GM19193 (cell line): ENCODE results near the gene SEC61B.

Experiments used
- POLR2A ChIP-seq: IDR thresholded peaks from 4 replicates; pipeline ENCODE4 v1.6.1; 2011; ENCODE audit not compliant: insufficient read depth, insufficient read length; ENCODE audit errors: extremely low read depth

Gene SEC61B

DNA sequence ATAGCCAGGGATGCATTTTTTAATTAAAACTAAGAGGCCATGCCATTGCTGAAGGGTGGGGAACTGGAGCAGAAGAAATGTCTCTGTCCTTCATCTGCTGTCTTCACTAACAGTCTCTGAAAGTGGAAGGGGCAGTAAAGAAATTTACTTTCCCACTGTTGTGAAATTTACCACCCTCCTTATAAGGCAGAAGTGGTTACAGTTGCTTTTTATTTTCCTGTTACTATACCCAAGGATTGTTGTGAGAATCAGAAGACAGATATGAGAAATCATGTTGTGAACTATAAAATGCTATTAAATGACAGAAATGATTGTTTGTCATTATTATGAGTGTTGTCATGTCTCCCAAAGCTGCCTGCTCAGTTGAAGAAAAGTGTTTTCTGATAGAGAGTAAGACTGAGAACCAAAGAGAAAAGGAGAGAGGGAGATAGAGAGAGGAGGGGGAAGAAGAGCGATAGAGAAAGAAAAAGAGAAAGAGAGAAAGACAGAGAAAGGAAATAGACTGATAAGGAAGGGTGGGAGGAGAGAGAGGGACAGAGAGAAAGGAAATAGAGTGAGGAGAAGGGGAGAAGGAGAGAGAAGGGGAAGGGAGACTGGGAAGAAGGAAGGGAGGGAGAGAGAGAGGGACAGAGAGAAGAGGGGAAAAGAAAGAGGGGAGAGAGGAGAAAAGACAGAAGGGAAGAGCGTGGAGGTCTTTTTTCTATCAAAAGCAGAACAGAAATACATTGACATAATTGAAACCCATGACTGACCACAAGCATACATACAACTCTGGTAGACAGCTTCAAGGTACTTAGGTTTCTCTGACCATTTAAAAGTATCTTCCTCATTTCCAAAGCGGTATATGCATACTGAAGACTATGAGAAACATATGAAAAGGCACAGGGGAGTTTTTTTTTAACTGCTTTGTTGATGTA lies 22.5 kb downstream of the SEC61B start:
- no peak for TF ChIP-seq POLR2A

DNA sequence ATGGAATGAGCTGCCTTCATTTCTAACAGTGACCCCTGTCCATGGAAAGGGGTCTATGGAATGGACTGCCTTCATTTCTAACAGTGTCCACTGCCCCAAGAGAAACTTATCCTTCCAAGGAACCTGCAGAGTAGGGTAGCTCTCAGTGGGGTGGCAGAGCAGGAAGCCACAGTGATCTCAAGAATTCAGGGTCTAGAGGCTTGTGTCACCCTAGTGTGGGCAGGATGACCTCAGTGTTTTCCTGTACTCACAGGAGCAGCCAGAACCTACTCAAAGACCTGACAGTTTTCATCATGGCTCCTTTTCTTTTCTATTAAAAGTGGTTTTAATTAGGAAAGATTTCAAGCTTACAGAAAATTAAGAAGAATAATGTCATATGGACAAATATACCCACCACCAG lies 27.5 kb downstream of the SEC61B start:
- no peak for TF ChIP-seq POLR2A

DNA sequence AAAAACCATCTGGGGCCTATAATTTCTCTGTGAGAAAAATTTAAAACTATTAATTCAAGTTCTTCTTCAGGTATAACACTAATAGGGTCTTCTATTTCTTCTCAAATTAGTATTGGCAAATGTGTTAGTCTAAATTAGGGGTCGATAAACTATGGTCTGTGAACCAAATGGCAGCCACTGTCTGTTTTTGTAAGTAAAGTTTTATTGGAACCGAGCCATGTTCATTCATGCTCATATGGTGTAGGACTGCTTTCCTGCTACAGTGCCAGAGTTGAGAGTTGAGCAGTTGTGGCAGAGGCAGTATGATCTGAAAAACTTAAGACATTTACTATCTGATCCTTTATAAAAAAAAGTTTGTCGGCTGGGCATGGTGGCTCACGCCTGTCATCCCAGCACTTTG lies 29.1 kb downstream of the SEC61B start:
- TF ChIP-seq POLR2A = no peak

DNA sequence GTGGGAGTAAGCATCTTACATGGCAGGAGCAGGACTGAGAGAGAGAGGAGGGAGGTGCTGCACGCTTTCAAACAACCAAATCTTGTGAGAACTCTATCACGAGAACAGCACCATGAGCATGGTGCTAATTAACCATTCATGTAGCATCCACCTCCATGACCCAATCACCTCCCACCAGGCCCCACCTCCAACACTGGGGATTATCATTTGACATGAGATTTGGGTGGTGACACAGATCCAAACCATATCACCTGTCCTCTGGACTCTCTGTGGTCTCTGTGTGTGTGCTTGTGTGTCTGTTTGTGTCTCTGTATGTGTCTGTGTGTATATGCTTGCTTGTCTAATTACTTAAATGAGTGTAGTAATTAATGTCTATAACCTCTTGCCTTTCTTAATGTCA lies 31.1 kb downstream of the SEC61B start:
- TF ChIP-seq POLR2A = no peak

DNA sequence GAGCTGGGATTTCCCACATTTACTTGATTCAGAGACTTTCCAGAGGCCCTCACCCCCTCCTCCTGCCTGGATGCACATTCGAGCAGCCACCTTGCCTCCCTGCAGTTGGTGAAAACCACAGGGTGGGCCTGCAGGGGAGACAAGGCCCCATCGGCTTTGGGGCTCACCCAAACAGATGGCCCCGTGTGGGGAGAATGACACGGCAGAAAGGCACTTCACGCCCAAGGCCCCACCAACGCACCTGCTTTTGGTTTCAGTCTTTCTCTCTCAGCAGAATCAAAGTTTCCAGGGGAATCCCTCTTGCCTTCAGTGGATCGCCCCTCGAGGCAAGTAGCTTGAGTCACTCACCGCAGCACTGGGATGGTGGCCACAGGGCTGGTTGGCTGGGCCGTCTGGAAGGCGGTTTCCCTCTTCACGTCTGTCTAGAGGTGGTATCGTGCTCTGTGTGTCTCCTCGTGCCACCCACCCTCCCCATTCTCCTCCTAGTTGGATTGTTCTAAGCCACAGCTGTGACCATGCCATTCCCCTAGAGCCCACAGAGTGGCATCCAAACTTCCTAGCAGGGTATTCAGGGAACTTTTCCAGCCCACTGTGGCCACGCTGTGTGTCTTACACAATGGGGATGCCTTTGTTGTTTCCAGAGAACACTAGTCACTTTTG lies 31.8 kb downstream of the SEC61B start:
- peak; percentile 57 for TF ChIP-seq POLR2A

DNA sequence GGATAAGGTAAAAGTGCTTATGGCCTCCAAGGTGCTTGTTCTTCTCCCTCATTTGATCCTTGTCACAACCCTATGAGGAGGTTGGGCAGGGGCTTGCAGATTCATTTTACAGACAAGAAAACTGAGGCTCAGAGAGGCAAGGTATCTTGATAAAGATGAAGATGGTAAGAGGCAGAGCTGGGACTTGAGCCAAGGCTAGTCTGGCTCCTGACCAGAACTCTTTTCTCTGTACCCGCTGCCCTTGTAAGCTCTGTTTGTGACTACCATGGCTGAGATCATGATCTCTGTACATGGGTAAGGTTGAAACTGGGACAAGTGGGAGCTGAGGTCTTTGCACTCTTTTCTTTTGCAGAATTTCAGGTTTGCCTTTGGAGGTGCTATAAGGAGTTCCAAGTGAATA lies 33.6 kb downstream of the SEC61B start:
- TF ChIP-seq POLR2A = no peak

DNA sequence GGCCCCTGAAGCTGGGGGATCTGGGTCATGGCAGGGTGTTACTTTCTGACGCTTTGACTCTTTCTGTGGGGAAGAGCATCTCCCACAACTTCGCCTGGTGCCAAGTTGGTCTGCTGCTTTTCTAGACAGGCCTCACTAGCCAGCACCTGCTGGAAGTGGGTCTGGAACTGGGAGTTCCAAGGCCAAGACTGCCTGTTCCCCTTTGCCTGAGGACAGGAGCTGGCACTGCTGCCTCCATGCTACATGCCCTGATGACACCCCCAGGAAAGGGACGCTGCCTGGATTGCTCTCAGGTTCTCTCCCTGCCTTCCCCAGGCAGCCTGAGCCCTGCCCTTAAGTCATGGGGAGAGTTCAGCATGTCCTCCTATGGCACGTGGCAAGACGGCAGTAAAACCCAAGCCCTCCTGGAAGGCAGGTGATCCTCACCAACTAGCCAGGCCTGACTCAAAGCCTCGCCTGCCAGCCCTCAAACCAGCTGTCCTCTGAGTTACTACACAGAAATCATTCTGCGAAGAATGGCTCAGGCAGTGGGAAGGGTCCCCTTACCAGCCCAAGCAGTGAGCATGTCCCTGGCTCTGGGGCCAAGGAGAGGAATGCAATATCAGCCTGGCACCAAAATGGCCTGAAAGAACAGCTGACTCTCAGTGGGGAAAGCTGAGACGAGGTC lies 35.8 kb downstream of the SEC61B start:
- TF ChIP-seq POLR2A = no peak

DNA sequence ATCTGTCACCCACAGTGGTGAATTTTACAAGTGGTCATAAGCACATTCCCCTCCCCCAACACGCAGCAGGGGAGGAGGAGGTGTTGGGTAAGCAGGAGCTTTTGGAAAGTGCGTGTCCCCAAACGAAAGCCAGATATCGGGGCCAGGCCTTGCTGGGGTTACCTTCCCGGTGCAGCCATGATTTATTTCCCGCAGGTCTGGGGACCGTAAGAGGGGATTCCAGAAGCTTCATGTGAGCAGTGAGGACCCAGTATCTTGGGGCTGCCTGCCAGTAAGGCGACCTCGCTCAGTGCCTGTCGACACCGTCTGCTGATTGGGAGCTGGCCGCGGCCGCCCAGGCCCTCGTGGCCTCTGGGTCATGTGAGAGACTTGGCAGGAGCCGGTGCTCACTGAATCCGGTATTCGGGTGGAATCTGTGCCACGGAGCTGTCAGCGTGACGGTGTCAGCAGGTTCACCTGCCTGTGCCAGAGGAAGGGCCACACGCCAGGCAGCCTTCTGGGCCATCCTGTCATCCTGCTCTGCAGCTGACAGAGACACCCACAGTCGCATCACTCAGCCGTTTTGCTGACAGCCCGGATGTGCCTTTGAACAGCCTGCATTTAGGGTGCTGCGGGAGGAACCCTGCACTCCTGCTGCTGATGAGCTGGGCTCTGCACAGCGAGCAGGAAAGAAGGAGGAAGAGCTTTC lies 37.3 kb downstream of the SEC61B start:
- peak; percentile 46 for TF ChIP-seq POLR2A

DNA sequence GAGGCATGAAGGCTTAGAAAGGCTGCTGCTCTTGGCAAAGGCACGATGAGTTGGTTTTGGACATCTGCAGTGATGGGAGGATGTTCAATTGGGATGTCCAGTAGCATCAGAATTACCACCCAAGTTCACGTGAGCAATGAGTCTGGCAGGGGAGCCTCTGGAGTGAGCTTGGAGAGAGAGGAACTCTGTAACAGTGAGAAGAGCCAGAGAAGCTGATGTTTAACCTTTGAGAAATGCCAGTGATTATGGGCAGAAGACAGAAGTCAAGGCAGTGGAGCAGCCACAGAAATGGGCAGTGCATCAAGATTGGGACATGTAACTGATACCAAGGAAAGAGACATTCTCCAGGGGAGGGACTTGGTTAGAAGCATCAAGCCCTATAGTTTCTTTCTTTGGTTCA lies 39.8 kb downstream of the SEC61B start:
- no peak for TF ChIP-seq POLR2A

DNA sequence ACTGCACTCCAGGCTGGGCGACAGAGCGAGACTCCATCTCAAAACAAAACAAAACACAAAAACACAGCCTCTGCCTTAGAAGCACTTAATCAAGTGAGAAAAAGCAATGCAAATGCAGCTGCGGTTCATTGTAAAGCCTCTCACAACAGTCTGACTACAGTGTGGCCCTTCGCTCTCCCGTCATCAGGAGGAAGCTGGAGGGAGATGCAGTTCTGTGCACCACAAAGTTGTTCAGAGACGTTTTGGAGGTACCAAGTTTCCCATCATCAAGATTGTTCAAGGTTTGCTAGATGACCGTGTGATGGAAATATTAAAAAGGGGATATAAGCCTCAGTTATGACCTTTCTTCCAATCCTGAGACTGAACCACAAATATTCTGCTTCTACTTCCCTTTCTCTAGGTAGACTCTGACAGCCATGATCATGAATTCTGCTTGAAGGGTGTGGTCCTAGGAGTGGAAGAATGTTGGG lies 40.9 kb downstream of the SEC61B start:
- no peak for TF ChIP-seq POLR2A

DNA sequence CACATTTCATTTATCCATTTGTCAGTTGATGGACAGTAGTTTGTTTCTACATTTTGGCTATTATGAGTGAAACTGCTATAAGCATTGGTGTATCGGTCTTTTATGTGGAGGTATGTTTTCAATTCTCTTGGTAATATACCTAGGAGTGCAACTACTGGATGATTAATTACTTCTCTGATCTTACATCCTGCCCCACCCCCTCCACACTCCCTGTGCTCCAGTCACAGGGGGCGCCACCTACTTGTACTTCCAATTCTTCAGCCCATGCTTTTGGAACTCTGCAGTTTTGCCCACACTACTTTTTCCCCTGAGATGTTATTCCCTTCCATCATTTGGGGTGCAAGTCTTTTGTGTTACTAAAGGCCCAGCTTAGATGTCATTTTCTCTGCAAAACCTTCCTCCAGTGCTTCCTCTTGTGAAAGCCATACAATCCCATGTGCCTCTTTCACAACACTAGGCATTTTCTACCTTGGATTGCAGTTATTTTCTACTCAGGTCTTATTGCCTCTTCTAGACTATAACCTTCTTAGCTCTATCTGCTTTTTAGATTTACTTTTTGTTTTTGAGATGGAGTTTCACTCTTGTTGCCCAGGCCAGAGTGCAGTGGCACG lies 42.1 kb downstream of the SEC61B start:
- TF ChIP-seq POLR2A = no peak

DNA sequence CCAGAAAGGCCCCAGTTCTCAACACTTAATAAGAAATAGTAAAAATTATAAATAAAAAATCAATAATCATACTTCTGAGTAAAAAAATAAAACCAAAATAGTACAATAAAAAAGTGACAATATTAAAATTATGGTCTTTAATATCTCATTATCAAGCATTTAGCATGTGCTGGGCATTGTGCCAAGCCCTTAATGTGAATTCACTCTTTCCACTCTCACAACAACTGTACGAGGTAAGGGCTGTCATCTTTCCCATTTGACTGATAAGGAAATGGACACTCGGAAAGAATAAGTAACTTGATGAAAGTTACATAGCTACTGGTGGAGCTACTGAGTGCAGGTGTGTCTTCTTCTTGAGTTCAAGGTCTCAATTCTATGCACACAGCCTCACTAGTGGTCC lies 43.6 kb downstream of the SEC61B start:
- TF ChIP-seq POLR2A = no peak

DNA sequence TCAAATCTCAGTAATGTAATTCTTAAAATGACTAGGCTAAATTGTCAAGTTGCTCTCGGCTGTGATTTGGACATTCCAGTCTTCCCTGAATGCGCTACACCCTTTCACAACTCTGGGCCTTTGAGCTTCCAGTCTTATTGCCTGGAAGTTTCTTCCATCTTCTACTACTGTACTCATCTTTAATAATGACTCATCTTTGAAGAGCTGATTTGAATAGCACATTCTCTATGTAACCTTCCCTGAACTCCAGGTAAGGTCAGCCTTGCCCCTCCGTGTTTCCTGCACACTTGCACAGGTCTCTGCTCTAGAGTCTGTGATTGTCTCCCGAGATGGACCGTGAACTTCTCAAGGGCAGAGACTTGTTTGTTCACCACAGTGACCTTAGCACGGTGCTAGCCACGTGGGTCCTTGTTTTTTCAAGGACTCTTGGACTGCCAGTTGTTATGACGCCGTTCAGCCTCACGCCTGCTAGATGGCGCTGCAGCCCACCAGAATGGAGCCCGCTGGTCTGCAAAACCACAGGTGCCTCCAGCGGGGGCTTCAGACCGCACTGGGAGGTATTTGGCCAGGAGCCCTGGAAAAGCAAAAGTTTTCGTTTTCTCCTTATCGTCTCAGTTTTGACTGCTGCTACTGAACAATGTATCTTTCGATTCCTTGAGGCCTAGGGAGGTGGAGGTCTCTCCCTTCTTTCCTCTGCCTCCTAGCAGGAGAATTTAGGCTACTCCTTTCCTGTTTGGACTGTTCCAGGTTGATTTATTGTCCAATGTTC lies 44.4 kb downstream of the SEC61B start:
- no peak for TF ChIP-seq POLR2A

DNA sequence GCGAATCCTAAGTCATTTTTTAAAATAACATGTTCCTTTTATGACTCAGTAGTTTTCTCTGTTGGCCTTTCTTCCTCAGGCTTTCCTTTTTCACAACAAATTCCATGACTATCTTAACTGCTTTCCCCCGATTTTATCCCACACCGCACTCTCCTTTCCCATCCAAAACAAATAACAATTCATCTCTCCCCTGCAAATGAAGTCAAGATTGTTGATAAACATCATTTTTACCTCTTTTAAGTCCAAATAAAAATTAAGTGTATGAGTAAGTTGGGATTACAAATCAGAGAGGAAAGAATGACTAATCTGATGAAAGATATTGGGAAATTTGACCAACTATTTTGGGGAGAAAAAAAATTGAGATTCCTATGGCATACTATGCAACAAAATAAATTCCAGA lies 47.3 kb downstream of the SEC61B start:
- no peak for TF ChIP-seq POLR2A

DNA sequence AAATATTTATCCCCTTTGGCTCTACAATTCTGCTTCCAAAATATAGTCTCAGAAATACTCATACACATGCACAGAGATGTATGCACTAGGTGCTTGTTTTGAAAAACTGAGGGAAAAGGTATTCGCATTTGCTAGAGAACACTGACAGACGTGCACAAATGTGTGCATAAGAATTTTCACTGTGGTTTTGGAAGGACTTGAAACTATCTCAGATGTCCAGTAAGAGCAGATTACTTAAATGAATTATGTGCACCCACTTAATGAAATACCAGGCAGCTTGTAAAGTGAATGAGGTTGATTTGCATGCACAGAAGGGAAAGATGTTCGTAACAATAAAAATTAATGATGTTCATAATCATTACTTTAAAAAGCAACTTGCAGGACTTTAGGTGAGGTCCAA lies 48.4 kb downstream of the SEC61B start:
- TF ChIP-seq POLR2A = no peak

DNA sequence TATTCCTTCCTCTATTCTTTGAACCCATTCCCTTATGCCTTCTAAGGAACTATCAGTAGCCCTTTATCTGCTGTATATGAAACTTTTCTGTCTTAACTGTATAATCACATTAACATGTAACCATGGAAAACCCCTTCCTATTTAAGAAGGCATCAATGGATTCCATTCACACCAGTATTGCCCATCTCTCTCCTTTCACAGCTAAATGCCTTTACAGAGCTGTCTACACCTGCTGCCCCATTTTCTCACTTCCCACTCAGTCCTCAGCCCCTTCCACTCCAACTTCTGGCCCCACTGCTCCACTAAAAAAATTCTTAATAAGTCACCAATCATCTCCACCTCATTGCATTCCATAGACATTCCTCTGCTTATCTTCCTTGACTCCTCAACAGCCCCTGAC lies 50.8 kb downstream of the SEC61B start:
- no peak for TF ChIP-seq POLR2A
